Stimulated activated CD4-positive, alpha-beta T cell treated with anti-CD3 and anti-CD28 coated beads, Interleukin-2, amount 100 ng/mL, for 48 hours (primary cell): Measurements from ENCODE around the gene WSCD2.

Experiments
- DNase-seq, 2 donors: peaks; one replicate each; pipeline ENCODE4 v3.0.0-alpha.2; 2020

Gene WSCD2

GRCh38 chr12:108128221-108129016, 669 bp upstream of the WSCD2 start:
- no peak for DNase-seq

- no peak for DNase-seq
Measured at GRCh38 chr12:108131035-108131434, 1.9 kb downstream of the WSCD2 start.

GRCh38 chr12:108131657-108132126, 2.6 kb downstream of the WSCD2 start:
- no peak for DNase-seq

- no peak for DNase-seq
Measured at GRCh38 chr12:108133482-108133881, 4.4 kb downstream of the WSCD2 start.

GRCh38 chr12:108134744-108135143, 5.7 kb downstream of the WSCD2 start:
- DNase-seq: no peak

GRCh38 chr12:108135627-108136026, 6.5 kb downstream of the WSCD2 start:
- no peak for DNase-seq

GRCh38 chr12:108136697-108137096, 7.6 kb downstream of the WSCD2 start:
- DNase-seq: no peak

GRCh38 chr12:108139454-108139853, 10.4 kb downstream of the WSCD2 start:
- DNase-seq: no peak

GRCh38 chr12:108140501-108140900, 11.4 kb downstream of the WSCD2 start:
- no peak for DNase-seq

- DNase-seq: no peak
Measured at GRCh38 chr12:108141600-108142130, 12.6 kb downstream of the WSCD2 start.

- DNase-seq: no peak
Measured at GRCh38 chr12:108143144-108143543, 14.1 kb downstream of the WSCD2 start.

GRCh38 chr12:108144080-108144479, 15.0 kb downstream of the WSCD2 start:
- no peak for DNase-seq

GRCh38 chr12:108145011-108145410, 15.9 kb downstream of the WSCD2 start:
- no peak for DNase-seq

GRCh38 chr12:108146035-108146893, 17.2 kb downstream of the WSCD2 start:
- DNase-seq: no peak

GRCh38 chr12:108147279-108147678, 18.2 kb downstream of the WSCD2 start:
- no peak for DNase-seq

GRCh38 chr12:108148521-108149074, 19.5 kb downstream of the WSCD2 start:
- no peak for DNase-seq

GRCh38 chr12:108150436-108150835, 21.3 kb downstream of the WSCD2 start:
- DNase-seq: no peak

GRCh38 chr12:108151533-108152169, 22.6 kb downstream of the WSCD2 start:
- no peak for DNase-seq

GRCh38 chr12:108152170-108152538, 23.1 kb downstream of the WSCD2 start:
- DNase-seq: no peak

- DNase-seq: no peak
Measured at GRCh38 chr12:108156717-108157116, 27.6 kb downstream of the WSCD2 start.

- DNase-seq: no peak
Measured at GRCh38 chr12:108157870-108158459, 28.9 kb downstream of the WSCD2 start.

GRCh38 chr12:108162207-108162606, 33.1 kb downstream of the WSCD2 start:
- DNase-seq: no peak
